Glutamatergic neuron (in vitro differentiated cells): ENCODE results near the gene UST. TPM values are rescaled to one million over a fixed set of nuclear protein-coding genes. Genes with fewer than 3 reads are reported as not detected.
"Not testable (repeated sequence)": the region's sequence is repeated elsewhere in the genome, so short reads cannot be mapped to it uniquely, and the experiment has no call there.

ENCODE experiments used
- DNase-seq: peaks from one replicate; pipeline ENCODE4 v3.0.0; 2022
- H3K27ac Mint-ChIP-seq: one replicate; pipeline ENCODE4 v1.8.0; 2020; ENCODE audit warnings: mild to moderate bottlenecking, mixed read lengths, inconsistent platforms; ENCODE audit not compliant: unreplicated experiment
- H3K27me3 Mint-ChIP-seq: one replicate; pipeline ENCODE4 v1.8.0; 2020; ENCODE audit warnings: mild to moderate bottlenecking, moderate library complexity, mixed read lengths, inconsistent platforms; ENCODE audit not compliant: unreplicated experiment
- H3K36me3 Mint-ChIP-seq: one replicate; pipeline ENCODE4 v1.8.0; 2020; ENCODE audit warnings: mild to moderate bottlenecking, mixed read lengths, inconsistent platforms; ENCODE audit not compliant: unreplicated experiment
- H3K4me1 Mint-ChIP-seq: one replicate; pipeline ENCODE4 v1.8.0; 2020; ENCODE audit warnings: mild to moderate bottlenecking, low read depth, mixed read lengths, inconsistent platforms; ENCODE audit not compliant: unreplicated experiment
- H3K4me3 Mint-ChIP-seq: one replicate; pipeline ENCODE4 v1.8.0; 2020; ENCODE audit warnings: mild to moderate bottlenecking, mixed read lengths, inconsistent platforms; ENCODE audit not compliant: unreplicated experiment
- H3K9me3 Mint-ChIP-seq: one replicate; pipeline ENCODE4 v1.8.0; 2020; ENCODE audit warnings: mild to moderate bottlenecking, moderate library complexity, mixed read lengths, inconsistent platforms; ENCODE audit not compliant: unreplicated experiment
- total RNA-seq: library from RNA; stranded (reverse); fragmentation: NEBNext Ultra II Directional; extraction: Animal tissue kit (Norgen Biotek cat#: 25700); gene quantifications from one replicate; pipeline ENCODE4 v1.2.1, GENCODE V29; 2021; ENCODE audit not compliant: unreplicated experiment
- TF ChIP-seq, protein P1 (sequence below): fragments of 200-600 bp; sonication (generic); IDR thresholded peaks from one replicate; pipeline ENCODE4 v1.5.0; 2021; ENCODE audit not compliant: partially characterized antibody, unreplicated experiment

Gene UST
- total RNA-seq, 1 donor from 2014 or later = 11.2 TPM

DNA sequence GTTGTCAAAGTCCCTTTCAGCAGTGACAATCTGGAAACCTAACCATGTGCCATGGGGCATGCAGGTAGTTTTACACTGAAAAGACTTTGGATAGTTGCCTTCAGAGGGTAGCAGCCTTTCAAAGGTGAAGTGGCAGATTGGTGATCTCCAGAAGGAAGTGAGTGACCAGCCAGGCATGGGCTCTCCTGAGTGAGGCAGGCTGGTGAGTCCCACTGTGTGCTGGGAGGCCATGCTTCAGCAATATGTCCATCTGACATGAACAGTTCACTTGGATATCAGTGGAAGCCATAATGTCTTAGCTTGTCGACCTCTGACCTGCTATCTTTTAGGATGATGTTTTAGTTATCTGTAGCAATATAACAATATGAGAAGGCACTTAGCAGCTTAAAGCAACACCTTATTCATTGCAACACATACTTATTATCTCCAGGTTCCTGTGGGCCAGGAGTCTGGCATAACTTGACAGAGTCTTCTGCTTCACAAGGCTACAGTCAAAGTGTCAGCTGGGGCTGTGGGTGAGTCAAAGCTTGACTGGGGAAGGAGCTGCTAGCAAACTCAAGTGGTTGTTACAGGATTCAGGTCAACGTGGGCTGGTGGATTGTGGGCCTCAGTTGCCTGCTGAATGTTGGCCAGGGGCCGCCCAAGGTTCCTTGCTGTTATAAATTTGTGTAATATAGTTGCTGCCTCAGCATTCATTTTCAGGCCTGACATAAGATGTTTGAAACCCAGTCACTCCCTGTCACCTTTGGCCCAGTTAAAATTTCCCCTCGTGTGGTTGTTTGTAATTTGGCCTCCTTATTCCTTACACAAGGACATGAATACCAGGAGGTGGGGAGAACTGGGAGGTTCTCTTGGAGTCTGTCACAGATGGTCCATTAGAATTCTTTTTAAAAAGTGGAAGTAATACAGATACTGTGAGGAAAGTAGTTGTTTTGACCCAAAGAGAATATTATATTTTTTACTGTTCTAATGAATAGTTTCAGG, 100.2 kb downstream of the UST start:
- no peak overlapping the region for H3K27ac Mint-ChIP-seq
- no peak for DNase-seq
- no peak overlapping the region for H3K4me3 Mint-ChIP-seq
- no peaks in the 10 kb centered on the region for H3K36me3 Mint-ChIP-seq
- TF ChIP-seq, protein P1, sequence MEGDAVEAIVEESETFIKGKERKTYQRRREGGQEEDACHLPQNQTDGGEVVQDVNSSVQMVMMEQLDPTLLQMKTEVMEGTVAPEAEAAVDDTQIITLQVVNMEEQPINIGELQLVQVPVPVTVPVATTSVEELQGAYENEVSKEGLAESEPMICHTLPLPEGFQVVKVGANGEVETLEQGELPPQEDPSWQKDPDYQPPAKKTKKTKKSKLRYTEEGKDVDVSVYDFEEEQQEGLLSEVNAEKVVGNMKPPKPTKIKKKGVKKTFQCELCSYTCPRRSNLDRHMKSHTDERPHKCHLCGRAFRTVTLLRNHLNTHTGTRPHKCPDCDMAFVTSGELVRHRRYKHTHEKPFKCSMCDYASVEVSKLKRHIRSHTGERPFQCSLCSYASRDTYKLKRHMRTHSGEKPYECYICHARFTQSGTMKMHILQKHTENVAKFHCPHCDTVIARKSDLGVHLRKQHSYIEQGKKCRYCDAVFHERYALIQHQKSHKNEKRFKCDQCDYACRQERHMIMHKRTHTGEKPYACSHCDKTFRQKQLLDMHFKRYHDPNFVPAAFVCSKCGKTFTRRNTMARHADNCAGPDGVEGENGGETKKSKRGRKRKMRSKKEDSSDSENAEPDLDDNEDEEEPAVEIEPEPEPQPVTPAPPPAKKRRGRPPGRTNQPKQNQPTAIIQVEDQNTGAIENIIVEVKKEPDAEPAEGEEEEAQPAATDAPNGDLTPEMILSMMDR = no peak
- H3K4me1 Mint-ChIP-seq = peaks cover 16% of the 10 kb centered on the region
- H3K27me3 Mint-ChIP-seq = peaks cover 4% of the 10 kb centered on the region
- peaks cover 4% of the 10 kb centered on the region for H3K9me3 Mint-ChIP-seq

DNA sequence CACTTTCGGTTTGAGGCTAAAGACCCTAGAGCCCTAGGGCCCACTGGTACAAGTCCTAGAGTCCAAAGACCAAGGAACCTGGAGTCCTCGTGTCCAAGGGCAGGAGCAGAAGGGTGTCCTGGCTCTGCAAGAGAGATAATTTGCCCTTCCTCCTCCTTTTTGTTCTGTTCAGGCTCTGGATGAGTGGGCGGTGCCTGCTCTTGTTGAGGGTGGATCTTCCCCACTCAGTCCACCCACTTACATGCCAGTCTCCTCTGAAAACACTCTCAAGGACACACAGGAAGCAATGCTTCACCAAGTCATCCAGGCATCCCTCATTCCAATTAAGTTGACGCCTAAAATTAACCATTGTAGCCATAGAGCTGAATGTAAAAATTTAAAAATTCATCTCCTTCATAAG, 102.1 kb downstream of the UST start:
- H3K27ac Mint-ChIP-seq = no peak overlapping the region
- no peak for DNase-seq
- peaks cover 4% of the 10 kb centered on the region for H3K9me3 Mint-ChIP-seq
- TF ChIP-seq, protein P1 = no peak
- H3K36me3 Mint-ChIP-seq = no peaks in the 10 kb centered on the region
- H3K4me3 Mint-ChIP-seq = no peak overlapping the region
- peaks cover 4% of the 10 kb centered on the region for H3K27me3 Mint-ChIP-seq
- H3K4me1 Mint-ChIP-seq = peaks cover 22% of the 10 kb centered on the region

DNA sequence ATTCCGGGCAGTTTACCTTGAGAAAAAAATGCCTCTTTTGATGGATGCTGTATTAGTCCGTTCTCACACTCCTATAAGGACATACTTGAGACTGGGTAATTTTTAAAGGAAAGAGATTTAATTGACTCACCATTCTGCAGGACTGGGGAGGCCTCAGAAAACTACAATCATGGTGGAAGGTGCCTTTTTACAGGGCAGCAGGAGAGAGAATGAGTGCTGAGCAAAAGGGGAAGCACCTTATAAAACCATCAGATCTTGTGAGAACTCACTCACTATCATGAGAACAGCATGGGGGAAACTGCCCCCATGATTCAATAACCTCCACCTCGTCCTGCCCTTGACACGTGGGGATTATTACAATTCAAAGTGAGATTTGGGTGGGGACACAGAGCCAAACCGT, 102.6 kb downstream of the UST start:
- peaks cover 26% of the 10 kb centered on the region for H3K4me1 Mint-ChIP-seq
- H3K4me3 Mint-ChIP-seq, DNase-seq, H3K27me3 Mint-ChIP-seq, H3K36me3 Mint-ChIP-seq, H3K27ac Mint-ChIP-seq, H3K9me3 Mint-ChIP-seq: not testable (repeated sequence)

DNA sequence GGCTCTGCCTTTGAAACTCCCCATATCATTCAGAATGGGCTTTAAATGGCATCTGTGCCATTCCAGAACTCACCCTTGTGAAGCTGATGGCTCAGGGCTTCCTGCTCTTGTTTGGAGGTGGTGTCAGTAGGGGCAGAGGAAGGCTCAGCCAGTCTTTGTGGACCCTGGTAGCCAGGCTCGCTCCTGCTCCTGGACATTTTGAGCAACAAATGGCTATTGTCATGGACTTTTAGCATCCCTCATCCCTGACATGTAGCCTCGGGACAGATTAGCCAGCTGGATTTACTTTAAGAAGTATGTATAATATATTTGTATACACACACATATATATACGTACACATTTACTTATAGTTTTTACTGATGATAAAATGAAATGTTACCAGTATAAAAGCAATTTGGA, 104.1 kb downstream of the UST start:
- Mint-ChIP-seq H3K9me3 (peaks cover 1% of the 10 kb centered on the region), H3K36me3 (no peaks in the 10 kb centered on the region), H3K4me1 (peaks cover 32% of the 10 kb centered on the region), H3K27me3 (peaks cover 4% of the 10 kb centered on the region), H3K4me3 (no peak overlapping the region), H3K27ac (no peak overlapping the region)
- no peak for DNase-seq
- TF ChIP-seq, protein P1 = no peak

DNA sequence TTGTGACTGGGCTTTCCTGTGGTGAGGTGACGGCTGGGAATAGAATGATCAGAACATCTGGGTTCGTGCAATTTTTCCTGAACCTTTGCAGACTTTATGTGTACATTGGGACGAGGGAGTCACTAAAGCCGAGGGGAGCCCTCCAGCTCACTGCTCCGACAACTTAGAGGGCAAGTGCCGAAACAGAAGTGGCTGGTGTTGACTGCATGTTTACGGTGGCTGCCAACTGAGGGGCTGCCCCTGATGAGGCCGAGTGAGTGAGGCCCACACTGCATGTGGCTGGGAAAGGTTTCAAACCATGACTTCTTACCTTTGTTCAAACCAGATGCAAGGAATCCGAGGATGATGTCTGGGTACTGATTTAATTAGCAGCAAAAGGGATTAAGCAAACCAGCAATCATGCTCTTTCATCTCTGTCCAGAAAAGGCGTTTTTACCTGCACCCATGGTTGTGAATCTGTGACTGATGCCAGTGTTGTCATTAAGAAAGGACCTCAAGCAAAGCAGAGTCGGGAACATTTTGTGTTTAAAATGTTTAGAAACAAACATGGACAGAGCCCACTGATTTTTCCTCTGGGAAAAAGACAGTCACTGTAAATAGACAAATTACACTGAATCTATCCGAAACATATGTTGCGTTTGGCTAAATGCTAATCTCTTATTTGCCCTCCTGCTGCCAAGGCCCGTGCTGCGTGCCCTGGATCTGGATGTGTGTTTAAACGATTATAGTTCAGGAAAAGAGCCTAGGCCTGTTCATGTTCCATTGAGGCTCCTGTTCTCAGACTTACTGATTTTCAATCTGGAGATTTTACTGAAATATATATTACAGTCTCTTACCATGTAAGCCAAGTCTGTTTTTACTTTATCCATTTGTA, 105.1 kb downstream of the UST start:
- TF ChIP-seq, protein P1 = no peak
- H3K36me3 Mint-ChIP-seq = no peaks in the 10 kb centered on the region
- no peak for DNase-seq
- H3K27me3 Mint-ChIP-seq = peaks cover 4% of the 10 kb centered on the region
- no peak overlapping the region for H3K4me3 Mint-ChIP-seq
- H3K9me3 Mint-ChIP-seq = peaks cover 1% of the 10 kb centered on the region
- peaks cover 32% of the 10 kb centered on the region for H3K4me1 Mint-ChIP-seq
- H3K27ac Mint-ChIP-seq = peak overlapping the region; percentile 59
